HUDEP-2 (cell line): ENCODE measurements around the gene WSCD2.

Experiments used
- DNase-seq, 76 experiments: peaks; one replicate each; lab custom pipeline; 2025; ENCODE audit not compliant: unreplicated experiment in 76 of 76; lab: John Stamatoyannopoulos, UW

WSCD2 gene

GRCh38 chr12:108106599-108106998 lies 22.5 kb upstream of the WSCD2 start:
- DNase-seq = peak in 16 of 76 experiments; percentile 6 to 40 (median 22)

DNA sequence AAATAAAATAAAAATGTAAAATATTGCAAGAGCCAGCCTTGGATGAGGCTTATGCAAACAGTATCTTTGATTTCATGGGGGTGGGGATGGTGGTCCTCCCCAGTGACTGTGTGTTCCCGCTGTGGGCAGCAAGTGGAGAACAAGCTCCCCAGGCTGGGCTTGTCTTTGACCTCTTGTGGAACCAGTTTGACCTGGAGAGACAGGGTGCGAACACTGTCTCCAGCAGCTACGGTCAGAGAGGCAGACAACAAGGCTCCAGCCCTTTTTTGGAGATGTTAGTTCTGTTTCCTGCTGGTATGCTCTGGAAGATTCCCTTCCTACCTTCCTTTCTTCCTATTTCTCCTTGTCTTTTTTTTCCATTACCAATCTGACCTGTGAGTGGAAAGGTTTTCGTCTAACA lies 21.8 kb upstream of the WSCD2 start:
- no peak for DNase-seq

GRCh38 chr12:108109504-108109903 lies 19.6 kb upstream of the WSCD2 start:
- DNase-seq = no peak

DNA sequence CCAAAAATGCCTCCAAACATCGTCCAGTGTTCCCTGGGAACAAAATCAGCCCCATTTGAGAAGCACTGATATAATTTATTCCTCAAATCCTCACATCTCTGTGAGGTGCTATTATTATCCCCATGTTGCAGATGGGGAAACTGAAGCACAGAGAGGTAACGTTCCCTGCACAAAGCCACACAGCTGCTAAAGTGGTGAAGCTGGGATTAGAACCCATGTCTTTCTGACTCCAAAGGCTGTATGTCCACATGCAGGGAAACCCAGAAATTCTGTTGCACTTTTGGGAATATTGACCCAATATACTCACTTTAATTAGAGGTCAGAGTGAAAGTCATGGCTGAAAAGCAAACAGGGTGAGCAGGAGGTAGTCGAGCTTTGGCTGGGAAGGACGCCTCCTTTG lies 19.1 kb upstream of the WSCD2 start:
- DNase-seq = no peak

DNA sequence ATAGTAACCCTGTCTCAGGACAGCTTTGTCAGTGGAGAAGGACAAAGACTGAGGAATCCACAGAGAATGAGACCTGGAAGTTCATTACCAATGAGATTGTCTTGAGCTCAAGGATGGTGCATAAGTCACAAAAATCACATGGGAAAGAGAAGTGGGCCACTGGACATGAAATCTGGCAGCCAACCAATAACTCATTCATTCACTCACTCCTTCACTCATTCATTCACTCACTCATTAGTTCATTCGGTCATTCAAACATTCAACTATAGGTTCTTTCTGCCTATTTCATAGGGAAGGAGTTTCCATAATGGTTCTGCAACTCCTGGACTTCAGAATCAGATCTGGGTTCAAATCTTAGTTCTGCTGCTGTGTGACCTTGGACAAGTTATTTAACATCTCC lies 18.2 kb upstream of the WSCD2 start:
- no peak for DNase-seq

DNA sequence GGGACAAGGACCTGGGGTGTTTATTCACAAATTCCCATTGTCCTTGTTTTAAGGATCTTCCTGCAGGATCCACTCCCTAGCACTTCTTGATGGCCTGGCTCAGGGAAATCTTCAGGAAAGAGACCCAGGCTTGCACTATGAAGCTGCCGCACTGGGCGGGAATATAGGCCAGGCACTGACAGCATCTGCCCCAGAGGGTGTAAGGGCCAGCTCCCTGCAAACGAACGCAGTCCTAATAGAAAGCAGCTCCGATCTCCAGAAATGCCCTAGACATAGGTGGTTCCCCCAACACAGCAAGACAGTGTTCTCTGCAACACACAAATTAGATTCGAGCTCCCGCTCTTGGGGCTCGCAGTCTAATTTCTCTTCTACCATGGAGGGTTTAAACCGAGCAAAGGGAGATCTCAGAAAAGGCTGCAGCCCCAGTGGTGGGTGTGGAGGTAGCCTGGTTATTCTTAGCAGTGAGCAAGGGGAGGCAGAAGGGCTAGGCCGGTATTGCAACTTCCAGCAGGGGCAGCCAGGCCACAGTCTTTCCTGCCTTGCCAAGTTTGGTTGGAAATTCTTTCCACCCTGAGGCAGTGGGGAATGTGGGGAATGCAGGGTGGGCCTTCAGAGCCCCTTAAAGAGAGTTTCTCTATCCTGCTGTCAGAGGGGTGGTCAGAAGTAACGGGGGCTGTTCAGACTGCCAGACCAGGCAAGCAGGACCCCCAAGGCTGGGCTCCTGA lies 16.1 kb upstream of the WSCD2 start:
- no peak for DNase-seq

DNA sequence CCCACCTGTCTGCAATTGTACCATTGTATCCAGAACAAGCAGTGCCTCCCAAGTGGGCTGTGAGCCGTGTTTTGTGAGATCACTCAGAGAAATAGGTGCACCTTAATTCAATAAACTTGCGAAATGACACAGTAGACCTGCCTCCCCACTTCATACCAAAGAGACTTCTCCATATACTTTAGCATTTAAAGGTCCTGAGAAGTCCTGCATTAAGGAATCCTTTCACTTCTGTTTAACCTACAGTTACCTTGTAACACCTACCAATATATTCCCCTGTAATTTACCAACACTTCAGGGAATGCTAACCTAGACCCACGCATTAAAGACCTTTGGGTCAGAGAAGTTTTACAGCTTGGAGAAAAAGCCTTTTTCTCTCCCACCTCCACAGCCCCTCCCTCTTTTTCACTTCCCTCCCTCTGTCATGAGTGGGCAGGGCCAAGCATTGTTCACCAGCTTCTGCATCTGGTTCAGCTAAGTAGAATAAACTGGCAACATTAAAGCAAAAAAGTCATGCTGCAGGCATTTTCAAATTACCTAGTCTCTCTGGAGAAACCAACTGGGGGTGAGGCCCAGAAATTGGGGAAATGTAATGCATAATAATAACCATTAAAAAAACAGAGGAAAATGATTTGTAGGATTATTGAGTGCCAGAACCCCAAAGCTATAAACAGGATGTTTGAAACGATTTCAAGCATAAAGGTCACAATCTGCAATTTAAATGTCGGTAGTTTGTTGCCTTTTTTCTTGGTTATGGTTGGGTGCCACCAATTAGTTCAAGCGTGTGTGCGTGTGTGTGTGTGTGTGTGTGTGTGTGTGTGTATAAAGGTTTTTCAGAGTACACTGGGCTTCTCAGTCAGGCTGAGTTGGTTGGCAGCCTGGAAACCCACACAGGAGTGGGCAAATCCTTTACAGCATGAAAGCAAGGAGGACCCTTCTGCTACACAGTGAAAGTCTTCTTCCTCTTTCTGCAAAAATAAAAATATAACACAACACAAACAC lies 13.7 kb upstream of the WSCD2 start:
- no peak for DNase-seq

DNA sequence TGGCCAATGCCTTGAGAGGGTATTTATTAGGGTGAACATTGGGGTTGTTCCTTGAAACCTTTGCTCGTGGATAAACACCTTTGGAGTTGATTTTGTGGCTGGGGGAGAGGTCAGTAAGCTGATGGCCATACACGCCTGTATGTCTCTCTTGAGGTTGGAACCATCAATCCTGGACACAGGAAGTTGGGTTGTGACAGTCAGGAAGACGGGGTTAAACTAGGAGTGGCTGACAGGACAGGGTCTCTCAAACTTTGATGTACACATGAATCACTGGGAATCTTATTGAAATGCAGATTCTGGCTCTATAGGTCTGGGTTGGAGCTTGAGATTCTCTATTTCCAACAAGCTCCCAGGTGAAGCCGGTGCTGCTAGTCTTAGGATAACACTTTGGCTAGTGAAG lies 12.8 kb upstream of the WSCD2 start:
- no peak for DNase-seq

DNA sequence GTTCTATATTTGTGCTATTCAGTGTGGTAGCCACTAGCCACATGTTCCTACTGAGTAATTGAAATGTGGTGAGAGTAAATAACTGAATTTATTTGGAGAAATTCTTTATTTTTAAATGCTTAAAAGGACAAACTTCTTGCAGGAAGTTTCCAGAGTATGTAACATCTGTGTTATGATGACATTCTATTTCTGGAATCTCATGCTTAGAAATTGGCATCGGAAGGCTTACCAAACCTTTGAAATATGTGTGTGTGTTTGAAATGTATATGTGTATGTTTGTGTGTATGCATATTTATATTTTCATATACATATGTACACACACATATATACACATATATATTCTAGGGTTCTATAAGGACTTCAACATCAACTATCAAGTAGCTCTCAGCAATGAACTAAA lies 12.4 kb upstream of the WSCD2 start:
- DNase-seq = peak in 1 of 76 experiments; percentile 12

GRCh38 chr12:108117163-108117849 lies 11.8 kb upstream of the WSCD2 start:
- peak in 75 of 76 experiments; percentile 16 to 95 (median 73) for DNase-seq

GRCh38 chr12:108117902-108118301 lies 11.2 kb upstream of the WSCD2 start:
- DNase-seq = no peak

GRCh38 chr12:108119126-108119973 lies 9.7 kb upstream of the WSCD2 start:
- peak in 75 of 76 experiments; percentile 28 to 94 (median 78) for DNase-seq

DNA sequence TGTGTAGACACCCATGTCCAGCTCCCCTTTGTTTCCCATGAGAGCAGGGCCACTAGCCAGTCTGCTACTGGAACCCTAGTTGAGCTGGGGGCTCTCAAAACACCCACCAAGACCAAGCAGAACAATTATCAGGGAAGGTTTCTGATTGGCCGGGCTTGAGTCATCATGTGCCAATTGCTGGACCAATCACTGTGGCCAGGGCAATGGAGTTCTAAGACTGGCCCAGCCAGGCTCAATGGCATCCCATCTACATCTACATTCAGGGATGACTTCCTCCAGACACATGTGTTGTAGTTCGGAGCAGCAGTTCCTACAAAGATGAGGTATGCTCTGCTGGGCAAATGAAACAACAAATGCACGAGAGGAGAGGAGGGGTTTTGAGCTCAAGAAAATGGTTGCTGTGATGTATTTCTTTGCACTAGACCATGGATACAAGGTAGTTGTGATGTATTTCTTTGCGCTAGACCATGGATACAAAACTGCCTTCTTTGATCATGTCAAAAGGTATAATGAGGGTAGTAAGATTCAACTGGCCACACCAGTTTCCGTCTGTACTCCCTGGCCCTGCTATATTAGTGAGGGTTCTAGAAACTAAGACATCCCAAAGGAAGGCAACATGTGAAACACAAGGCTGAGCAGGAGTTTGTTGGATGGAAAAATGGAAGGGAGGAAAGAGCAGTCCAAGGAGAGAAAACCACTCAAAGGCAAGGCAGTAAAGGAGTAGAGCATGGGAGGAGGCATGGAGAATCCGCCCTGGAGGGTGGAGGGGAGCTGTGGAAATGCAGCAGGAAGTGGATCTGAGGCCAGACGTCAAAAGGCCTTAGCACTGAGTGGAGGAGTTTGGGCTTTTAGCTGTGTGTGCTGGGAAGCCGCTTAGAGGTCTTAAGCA lies 8.9 kb upstream of the WSCD2 start:
- peak in 1 of 76 experiments; percentile 44 for DNase-seq

GRCh38 chr12:108120863-108121165 lies 8.3 kb upstream of the WSCD2 start:
- peak in 3 of 76 experiments; percentile 7 to 52 (median 22) for DNase-seq

DNA sequence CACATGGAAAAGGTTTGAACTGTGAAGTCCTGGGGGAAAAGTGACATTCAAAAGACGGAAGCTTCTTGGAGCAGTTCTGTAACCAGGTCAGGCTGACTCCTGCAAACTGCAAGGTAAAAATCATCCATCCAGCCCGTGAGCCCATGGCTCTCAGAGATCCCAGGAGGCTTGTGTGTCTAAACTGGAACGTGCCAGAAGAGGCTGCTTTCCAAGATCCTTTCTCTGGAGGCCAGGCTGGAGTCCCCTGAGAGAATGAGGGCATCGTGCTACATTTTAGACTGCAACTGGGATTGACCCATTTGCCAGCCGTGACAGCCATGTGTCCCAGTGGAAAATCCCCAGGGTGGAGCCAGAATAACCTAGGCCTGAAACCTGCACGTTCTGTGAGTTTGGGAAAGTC lies 7.8 kb upstream of the WSCD2 start:
- no peak for DNase-seq

- peak in 1 of 76 experiments; percentile 33 for DNase-seq
These were observed 7.2 kb upstream of the WSCD2 start for GRCh38 chr12:108121728-108122471.

DNA sequence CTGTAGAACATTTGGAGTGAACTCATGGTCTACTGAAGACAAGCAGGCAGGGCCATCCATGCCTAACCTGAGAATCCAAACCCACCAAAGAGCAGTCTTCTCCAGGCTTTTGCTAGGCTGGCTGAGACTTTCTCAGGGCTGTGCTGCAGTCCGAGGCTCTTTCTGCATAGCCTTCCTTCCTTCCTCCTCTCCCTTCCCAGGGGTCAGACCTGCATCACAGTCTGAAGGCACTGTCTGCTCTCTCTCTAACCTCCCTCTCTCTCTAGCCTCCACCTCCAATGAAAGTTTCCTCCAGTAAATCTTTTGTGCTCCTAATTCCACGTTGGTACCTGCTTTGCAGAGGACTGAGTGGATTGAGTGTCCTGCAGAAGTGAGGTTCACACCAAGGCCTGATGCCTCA lies 6.4 kb upstream of the WSCD2 start:
- DNase-seq = no peak

- DNase-seq = peak in 71 of 76 experiments; percentile 14 to 92 (median 65)
These were observed 5.7 kb upstream of the WSCD2 start for GRCh38 chr12:108123402-108123801.

- DNase-seq = no peak
These were observed 4.0 kb upstream of the WSCD2 start for GRCh38 chr12:108125073-108125472.
